GM12864 (cell line): ENCODE data around the gene NAPB.

Experiments
- DNase-seq: peaks from one replicate; pipeline ENCODE4 v3.0.0-alpha.2; 2011; ENCODE audit warnings: low read depth
- H3K4me3 ChIP-seq: 2 replicates; pipeline ENCODE4 v1.5.1; 2011; ENCODE audit warnings: mild to moderate bottlenecking, low read depth, low read length, control low read depth
- CTCF ChIP-seq: IDR thresholded peaks from 2 replicates; pipeline ENCODE4 v1.5.1; 2011; ENCODE audit warnings: low read depth, mild to moderate bottlenecking, moderate library complexity, low read length, control low read depth, inconsistent platforms; ENCODE audit errors: missing control alignments

NAPB gene

GRCh38 chr20:23396950-23397627 lies 24.2 kb downstream of the NAPB start:
- no peak overlapping the region for H3K4me3 ChIP-seq
- no peak for DNase-seq
- TF ChIP-seq CTCF: no peak

DNA sequence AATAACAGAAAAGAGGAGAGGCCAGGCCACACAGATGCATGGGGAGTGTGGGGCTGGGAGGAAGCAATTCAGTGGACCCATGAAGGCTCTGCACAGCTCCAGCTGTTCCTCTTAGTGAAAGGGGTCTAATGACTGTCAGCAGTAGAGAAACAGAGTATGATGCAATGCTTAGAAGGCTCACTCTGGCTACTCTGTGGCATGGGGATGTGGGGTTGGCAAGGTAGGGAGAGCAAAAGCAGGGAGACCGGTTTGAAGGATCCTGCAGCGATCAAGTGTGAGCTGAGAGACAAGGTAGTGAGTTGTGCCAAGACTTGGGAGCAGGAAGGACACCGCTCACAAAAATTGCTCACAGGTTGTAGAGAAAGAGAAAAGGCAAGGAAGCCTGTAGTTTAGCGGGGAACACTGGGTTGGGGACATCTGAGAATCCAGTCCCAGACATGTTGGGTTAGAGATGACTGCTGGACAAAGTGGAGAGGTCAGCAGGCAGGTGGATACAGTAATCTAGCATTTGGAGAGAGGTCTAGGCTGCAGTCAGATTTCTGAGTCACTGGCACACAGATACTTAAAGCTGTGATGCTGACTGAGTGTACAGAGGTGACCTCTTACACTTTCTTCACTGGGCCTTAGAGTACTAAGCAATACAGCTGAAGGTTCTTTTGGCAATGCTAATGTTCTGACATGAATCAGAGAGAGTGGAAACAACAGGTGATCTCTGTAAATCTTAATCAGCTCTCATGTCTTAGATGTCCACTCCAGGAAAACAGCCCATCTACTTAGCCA lies 27.1 kb downstream of the NAPB start:
- no peak for TF ChIP-seq CTCF
- no peak for DNase-seq
- no peak overlapping the region for H3K4me3 ChIP-seq

- TF ChIP-seq CTCF: no peak
- DNase-seq: no peak
- no peak overlapping the region for H3K4me3 ChIP-seq
These were observed 29.5 kb downstream of the NAPB start for GRCh38 chr20:23391707-23392310.

- no peak for TF ChIP-seq CTCF
These were observed 31.1 kb downstream of the NAPB start for GRCh38 chr20:23390091-23390774.

GRCh38 chr20:23387118-23387443 lies 34.2 kb downstream of the NAPB start:
- no peak for TF ChIP-seq CTCF
- DNase-seq: no peak

More at GRCh38 chr20:23390091-23390774, 31.1 kb downstream of the NAPB start:
- H3K4me3 ChIP-seq: no peak overlapping the region
- no peak for DNase-seq

DNA sequence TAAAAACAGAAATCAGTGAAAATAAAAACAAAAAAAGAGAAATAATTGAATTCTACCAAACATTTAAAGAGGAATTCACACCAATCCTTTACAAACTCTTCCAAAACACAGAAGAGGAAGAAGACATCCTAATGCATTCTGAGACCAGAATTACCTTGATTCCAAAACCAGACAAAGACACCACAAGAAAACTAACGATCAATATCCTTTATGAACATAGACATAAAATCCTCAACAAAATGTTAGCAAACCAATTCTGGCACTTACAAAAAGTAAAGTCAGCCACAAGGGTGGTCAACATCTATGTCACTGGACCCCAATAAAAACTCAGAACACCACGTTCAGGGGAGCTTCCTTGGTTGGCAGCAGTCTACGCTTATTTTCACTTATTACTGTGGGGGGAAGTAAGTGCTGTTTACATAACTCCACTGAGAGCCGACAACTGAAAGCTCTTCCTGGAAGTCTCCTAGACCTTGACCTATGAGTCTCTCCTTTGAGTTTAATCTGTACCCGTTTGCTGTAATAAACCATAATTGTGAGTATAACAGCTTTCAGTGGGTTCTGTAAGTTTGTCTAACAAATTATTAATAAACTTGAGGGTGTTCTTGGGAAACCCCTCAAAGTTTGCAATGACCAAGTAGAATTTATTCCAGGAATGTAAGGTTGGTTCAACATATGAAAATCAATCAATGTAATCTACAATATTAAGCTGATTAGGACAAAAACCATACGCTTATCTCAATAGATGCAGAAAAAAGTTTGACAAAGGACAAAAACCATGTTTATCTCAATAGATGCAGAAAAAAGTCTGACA lies 34.8 kb downstream of the NAPB start:
- H3K4me3 ChIP-seq: no peak overlapping the region
- no peak for DNase-seq
- TF ChIP-seq CTCF: no peak

More at GRCh38 chr20:23387118-23387443, 34.2 kb downstream of the NAPB start:
- no peak overlapping the region for H3K4me3 ChIP-seq
